ENCODE results near the gene P2RX6. TPM values are rescaled to one million over a fixed set of nuclear protein-coding genes. Genes with fewer than 3 reads are reported as not detected.
"Not testable (repeated sequence)": the region's sequence is repeated elsewhere in the genome, so short reads cannot be mapped to it uniquely, and the experiment has no call there.

Gene P2RX6
- total RNA-seq, 2 experiments from 2014 or later, result 0.14 to 0.69 TPM

- TF ChIP-seq CTCF (IDR thresholded peaks at IDR 0.05), result no peak
- no peaks in the 10 kb centered on the region for H3K36me3 Mint-ChIP-seq (ENCODE audit: low read depth)
- CTCF ChIA-PET, result no interaction called here
- H3K4me1 Mint-ChIP-seq (ENCODE audit: low read depth), result peaks cover 3% of the 10 kb centered on the region
- Histone ChIP-seq H3K27me3 (ENCODE audit: control insufficient read depth in 1 of 2, insufficient read depth in 2 of 2, low read length in 2 of 2) (peaks cover 5 to 10% of the 10 kb centered on the region in 2 experiments), H3K36me3 (ENCODE audit: insufficient read depth, low read length) (no peaks in the 10 kb centered on the region), H3K9me3 (ENCODE audit: control insufficient read depth in 1 of 2, insufficient read depth in 1 of 2, low read length in 2 of 2) (no peaks in the 10 kb centered on the region), H3K27ac (ENCODE audit: low read depth in 1 of 2, low read length in 2 of 2) (no peak overlapping the region), H3K4me1 (ENCODE audit: insufficient read depth, low read length) (peaks cover 4% of the 10 kb centered on the region), H3K4me3 (ENCODE audit: low read length) (no peak overlapping the region)
- H3K27me3 Mint-ChIP-seq, result peaks cover 28% of the 10 kb centered on the region
- no peak for ATAC-seq (ENCODE audit: poor library complexity)
- intact Hi-C loops (cut with DNase I, micrococcal nuclease), result no loop called here
- H3K4me3 Mint-ChIP-seq, result no peak overlapping the region
- POLR2A ChIA-PET, result no interaction called here
- no peak for DNase-seq
- H3K27ac Mint-ChIP-seq, result no peak overlapping the region
- no peaks in the 10 kb centered on the region for H3K9me3 Mint-ChIP-seq
These were observed 23.4 kb downstream of the P2RX6 start for GRCh38 chr22:21038405-21038804.

GRCh38 chr22:21039158-21039557, 24.2 kb downstream of the P2RX6 start:
- H3K27me3 Mint-ChIP-seq, result peaks cover 31% of the 10 kb centered on the region
- H3K4me1 Mint-ChIP-seq (ENCODE audit: low read depth); H3K4me3 ChIP-seq (ENCODE audit: low read length); POLR2A ChIA-PET; H3K27ac Mint-ChIP-seq; ATAC-seq (ENCODE audit: poor library complexity); H3K27ac ChIP-seq (ENCODE audit: low read depth in 1 of 2, low read length in 2 of 2); intact Hi-C loops (cut with DNase I, micrococcal nuclease); DNase-seq; H3K36me3 ChIP-seq (ENCODE audit: insufficient read depth, low read length); H3K4me3 Mint-ChIP-seq; H3K36me3 Mint-ChIP-seq (ENCODE audit: low read depth); H3K9me3 Mint-ChIP-seq; H3K9me3 ChIP-seq (ENCODE audit: control insufficient read depth in 1 of 2, insufficient read depth in 1 of 2, low read length in 2 of 2); CTCF ChIA-PET: not testable (repeated sequence)
- Histone ChIP-seq H3K27me3 (ENCODE audit: control insufficient read depth in 1 of 2, insufficient read depth in 2 of 2, low read length in 2 of 2) (peaks cover 3 to 12% of the 10 kb centered on the region in 2 experiments), H3K4me1 (ENCODE audit: insufficient read depth, low read length) (peaks cover 12% of the 10 kb centered on the region)

- no peak for TF ChIP-seq CTCF (IDR thresholded peaks at IDR 0.05)
- Mint-ChIP-seq H3K36me3 (ENCODE audit: low read depth) (no peaks in the 10 kb centered on the region), H3K4me3 (no peak overlapping the region), H3K4me1 (ENCODE audit: low read depth) (peaks cover 21% of the 10 kb centered on the region), H3K27ac (no peak overlapping the region), H3K27me3 (peaks cover 40% of the 10 kb centered on the region), H3K9me3 (no peaks in the 10 kb centered on the region)
- ChIA-PET CTCF (no interaction called here), POLR2A (no interaction called here)
- DNase-seq, result no peak
- Histone ChIP-seq H3K27me3 (ENCODE audit: control insufficient read depth in 1 of 2, insufficient read depth in 2 of 2, low read length in 2 of 2) (peaks cover 6 to 12% of the 10 kb centered on the region in 2 experiments), H3K9me3 (ENCODE audit: control insufficient read depth in 1 of 2, insufficient read depth in 1 of 2, low read length in 2 of 2) (no peaks in the 10 kb centered on the region), H3K4me3 (ENCODE audit: low read length) (no peak overlapping the region), H3K36me3 (ENCODE audit: insufficient read depth, low read length) (no peaks in the 10 kb centered on the region), H3K4me1 (ENCODE audit: insufficient read depth, low read length) (peaks cover 30% of the 10 kb centered on the region), H3K27ac (ENCODE audit: low read depth in 1 of 2, low read length in 2 of 2) (no peak overlapping the region)
- intact Hi-C loops (cut with DNase I, micrococcal nuclease), result loop anchor here in 1 of 2 experiments (5.0 kb wide), 1 partner anchor 50 kb away; no protein-coding TSS in a partner anchor
- ATAC-seq (ENCODE audit: poor library complexity), result no peak
These were observed 27.0 kb downstream of the P2RX6 start for GRCh38 chr22:21041937-21042336.
